ENCODE results near the gene ATP1A3. TPM values are rescaled to one million over a fixed set of nuclear protein-coding genes. Genes with fewer than 3 reads are reported as not detected.

The ATP1A3 gene
- total RNA-seq, 1 experiment from 2014 or later, result 34.7 TPM

GRCh38 chr19:41988947-41989346, 5.1 kb downstream of the ATP1A3 start:
- intact Hi-C loops (cut with micrococcal nuclease), result no loop called here
- no peaks in the 10 kb centered on the region for H3K9me2 ChIP-seq (ENCODE audit: insufficient read depth)
- ChIA-PET POLR2A (no interaction called here), CTCF (no interaction called here), RAD21 (ENCODE audit: low non-redundant PET in 1 of 2, low total read pairs in 2 of 2, uncharacterized antibody in 2 of 2, unreplicated experiment in 2 of 2) (no interaction called here)
- TF ChIP-seq EZH2phosphoT487 (IDR thresholded peaks at IDR 0.05; ENCODE audit: borderline replicate concordance), result no peak
- no peak for TF ChIP-seq SP1 (IDR thresholded peaks at IDR 0.05; ENCODE audit: low read depth)
- TF ChIP-seq CEBPB (IDR thresholded peaks at IDR 0.05; ENCODE audit: low read depth), result no peak
- TF ChIP-seq JUND (IDR thresholded peaks at IDR 0.05), result no peak
- TF ChIP-seq ATF3 (IDR thresholded peaks at IDR 0.05), result no peak
- no peak for TF ChIP-seq ELF1 (IDR thresholded peaks at IDR 0.05; ENCODE audit: borderline replicate concordance, low read depth)
- TF ChIP-seq SIN3A (IDR thresholded peaks at IDR 0.05; ENCODE audit: low read depth), result no peak
- TF ChIP-seq EGR1 (IDR thresholded peaks at IDR 0.05; ENCODE audit: low read depth), result no peak
- no peak for TF ChIP-seq MAX (IDR thresholded peaks at IDR 0.05)
- no peak for TF ChIP-seq REST (IDR thresholded peaks at IDR 0.05; ENCODE audit: low read depth)
- TF ChIP-seq CTCF (IDR thresholded peaks at IDR 0.05 in 2 of 3, conservative IDR thresholded peaks at IDR 0.05 in 1 of 3; ENCODE audit: borderline replicate concordance in 1 of 3, insufficient read depth in 1 of 3, low read depth in 2 of 3, low read length in 2 of 3), result no peak
- TF ChIP-seq SRF (IDR thresholded peaks at IDR 0.05; ENCODE audit: low read depth), result no peak
- no peak for TF ChIP-seq RAD21 (IDR thresholded peaks at IDR 0.05; ENCODE audit: low read depth)
- no peak for TF ChIP-seq POLR2AphosphoS5 (IDR thresholded peaks at IDR 0.05; ENCODE audit: low read depth, low read length)
- peaks cover 0 to 7% of the 10 kb centered on the region in 2 experiments; a peak in 1 of 4 replicates for H3K36me3 ChIP-seq (ENCODE audit: control insufficient read depth in 1 of 2, insufficient read depth in 2 of 2, low read length in 2 of 2)
- no peaks in the 10 kb centered on the region for H3K9me3 ChIP-seq (ENCODE audit: control insufficient read depth in 1 of 2, insufficient read depth in 1 of 2, low read depth in 1 of 2, low read length in 2 of 2)
- no peak overlapping the region for H3K4me2 ChIP-seq (ENCODE audit: low read length)
- no peaks in the 10 kb centered on the region for H3K79me2 ChIP-seq (ENCODE audit: insufficient read depth, low read length)
- ATAC-seq (no peak), DNase-seq (ENCODE audit: low read depth, low spot score) (no peak)
- H3K27me3 ChIP-seq (ENCODE audit: insufficient read depth, low read length), result no peaks in the 10 kb centered on the region
- no peak overlapping the region for H3K9ac ChIP-seq (ENCODE audit: low read length)
- no peak overlapping the region for H3K27ac ChIP-seq (ENCODE audit: low read depth, low read length)
- H3K4me3 ChIP-seq (replicated peaks in 1 of 2; ENCODE audit: low read depth in 1 of 2, low read length in 2 of 2), result no peak overlapping the region
- no TSS peak for BruUV-seq (replicated peaks)
- H3K4me1 ChIP-seq (ENCODE audit: control insufficient read depth in 1 of 2, insufficient read depth in 2 of 2, low read length in 2 of 2), result peaks cover 4 to 8% of the 10 kb centered on the region in 2 experiments; a peak in 3 of 4 replicates
- no peaks in the 10 kb centered on the region for H4K20me1 ChIP-seq (ENCODE audit: insufficient read depth)
- no peak overlapping the region for H2AFZ ChIP-seq (ENCODE audit: low read depth, low read length, poor library complexity, severe bottlenecking)
